Left colon (tissue), 2 donors: ENCODE measurements around the gene CDK9. TPM values are rescaled to one million over a fixed set of nuclear protein-coding genes. Genes with fewer than 3 reads are reported as not detected.

Experiments used
- ATAC-seq: fragments of 200-7000 bp; cut with Tn5 transposase; one replicate; pipeline ENCODE4 v1.9.1; 2020; ENCODE audit warnings: mild to moderate bottlenecking, moderate library complexity
- DNase-seq, 2 donors: peaks; one replicate each; pipeline ENCODE4 v3.0.0-alpha.2; 2020
- intact Hi-C, 2 donors: fragments of 100-400 bp; cut with DNase I in 1 of 2; cut with micrococcal nuclease in 1 of 2; formaldehyde crosslinking; loops; one replicate each; pipeline versions ENCODE4 v1.11.2 to v1.14.0; 2022; cut with DNase I, micrococcal nuclease
- total RNA-seq, 2 donors: library from RNA; stranded (reverse); fragmentation: NEBNext Ultra II Directional; extraction: Animal tissue kit (Norgen Biotek cat#: 25700); gene quantifications; one replicate each; pipeline ENCODE4 v1.2.1, GENCODE V29; 2021
- donor health status: DM: no; HTN: no; CAD: no.
- donor health status: DM: yes; HTN: yes; CAD: no.

CDK9 gene
- total RNA-seq, 2 donors from 2014 or later, result 70.4 to 87.4 TPM

- ATAC-seq (peak; percentile 6), DNase-seq (no peak)
- intact Hi-C loops, result loop anchor here in 1 of 2 donors (10.0 kb wide), 1 partner anchor 82 kb away; the partner anchor contains the start of gene AK1
Observed at GRCh38 chr9:127793093-127793708, 7.4 kb downstream of the CDK9 start.

DNA sequence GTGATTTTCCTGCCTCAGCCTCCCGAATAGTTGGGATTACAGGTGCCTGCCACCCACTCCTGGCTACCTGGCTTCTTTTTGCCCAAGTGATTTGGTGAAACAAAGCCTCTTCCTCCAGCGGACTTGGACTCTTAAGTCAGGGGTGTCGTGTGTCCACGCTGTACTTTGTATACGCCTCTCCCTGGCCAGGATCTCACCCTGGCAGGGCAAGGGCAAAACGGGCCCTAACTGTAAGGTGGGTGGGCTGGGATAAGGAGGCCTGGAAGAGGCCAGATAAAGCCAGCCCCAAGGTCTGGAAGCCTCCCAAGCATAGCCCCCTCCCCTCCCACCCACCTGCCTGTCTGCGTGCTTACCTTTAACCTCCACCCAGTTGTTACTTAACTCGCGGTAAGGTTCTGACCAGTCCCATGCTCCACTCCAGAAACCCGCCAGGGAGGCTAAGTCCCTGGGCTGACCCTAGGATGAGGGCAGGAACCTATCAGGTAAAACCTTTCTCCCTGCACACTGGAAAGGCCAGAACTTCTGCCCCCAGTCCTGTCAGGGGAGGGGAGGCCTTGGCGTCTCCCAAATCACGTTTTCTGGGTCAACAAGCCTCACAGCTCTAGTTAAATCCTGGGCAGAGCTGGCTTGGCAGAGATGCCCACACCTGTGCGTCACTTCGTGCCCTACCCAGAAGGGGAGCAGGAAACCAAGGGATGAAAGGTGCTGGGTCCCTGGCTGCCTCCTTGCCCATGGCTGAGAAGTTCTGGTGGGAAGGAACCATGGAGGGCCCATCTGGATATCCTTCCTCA lies 8.4 kb downstream of the CDK9 start:
- intact Hi-C loops, result loop anchor here in 1 of 2 donors (10.0 kb wide), 1 partner anchor 81 kb away; the partner anchor contains the start of gene AK1
- no peak for DNase-seq
- peak; percentile 17 for ATAC-seq

- ATAC-seq (peak; percentile 45), DNase-seq (peak in 1 of 2 donors; percentile 46)
- intact Hi-C loops, result loop anchor here in 1 of 2 donors (10.0 kb wide), 1 partner anchor 78 kb away; the partner anchor contains the start of gene AK1
Observed at GRCh38 chr9:127796225-127796813, 10.5 kb downstream of the CDK9 start.

DNA sequence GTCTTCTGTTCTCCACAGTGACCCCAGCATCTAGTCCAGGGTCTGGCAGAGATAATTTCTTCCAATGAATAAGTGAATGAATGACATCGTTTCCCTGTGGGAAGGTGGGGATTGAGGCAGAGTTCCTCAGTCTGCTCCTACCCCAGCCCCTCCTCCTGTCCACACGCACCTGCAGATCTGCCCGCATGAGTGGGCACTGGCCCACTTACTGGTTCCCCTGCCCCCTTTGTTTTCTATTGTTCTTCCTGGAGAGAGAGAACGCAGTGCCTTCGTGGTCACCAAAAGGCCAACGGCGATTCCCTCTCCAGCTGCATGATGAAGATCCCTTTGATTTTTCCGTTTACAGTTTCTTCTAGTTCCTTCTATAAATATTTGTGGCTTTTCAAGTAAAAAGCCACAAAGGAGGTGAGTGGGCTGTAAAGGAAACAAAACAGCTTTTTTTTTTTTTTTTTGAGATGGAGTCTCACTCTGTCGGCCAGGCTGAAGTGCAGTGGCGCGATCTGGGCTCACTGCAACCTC lies 11.1 kb downstream of the CDK9 start:
- intact Hi-C loops, result loop anchor here in 1 of 2 donors (10.0 kb wide), 1 partner anchor 78 kb away; the partner anchor contains the start of gene AK1
- ATAC-seq (no peak), DNase-seq (no peak)

DNA sequence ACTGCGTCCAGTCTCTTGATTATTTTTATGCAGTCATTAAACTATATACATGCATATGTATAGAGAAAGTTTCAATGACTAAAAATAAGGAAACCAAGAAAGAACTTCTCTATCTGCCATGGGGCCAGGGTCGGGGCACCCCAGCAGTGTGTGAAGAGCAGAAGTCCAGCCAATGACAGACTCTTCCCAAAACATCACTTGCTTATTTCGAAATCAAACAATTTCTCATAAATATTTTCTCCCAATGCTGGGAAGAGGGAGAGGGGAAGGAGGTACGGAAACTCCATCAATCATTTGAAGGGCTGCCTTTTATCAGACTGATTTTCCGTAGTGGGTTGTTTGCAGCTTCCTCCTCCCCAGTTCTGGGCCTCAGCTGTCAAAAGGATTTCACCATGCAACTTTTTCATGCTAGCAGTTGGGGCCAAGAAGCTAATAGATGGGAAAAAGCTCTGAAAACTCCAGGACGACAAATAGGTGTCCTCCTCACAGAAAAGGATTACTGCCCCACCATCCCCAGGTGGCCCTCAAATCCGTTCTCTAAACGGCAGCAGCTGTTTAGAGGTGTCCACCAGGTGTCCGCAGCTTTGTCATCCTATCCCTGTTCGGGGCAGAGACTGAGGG lies 16.2 kb downstream of the CDK9 start:
- DNase-seq (no peak), ATAC-seq (no peak)
- intact Hi-C loops, result no loop called here

DNA sequence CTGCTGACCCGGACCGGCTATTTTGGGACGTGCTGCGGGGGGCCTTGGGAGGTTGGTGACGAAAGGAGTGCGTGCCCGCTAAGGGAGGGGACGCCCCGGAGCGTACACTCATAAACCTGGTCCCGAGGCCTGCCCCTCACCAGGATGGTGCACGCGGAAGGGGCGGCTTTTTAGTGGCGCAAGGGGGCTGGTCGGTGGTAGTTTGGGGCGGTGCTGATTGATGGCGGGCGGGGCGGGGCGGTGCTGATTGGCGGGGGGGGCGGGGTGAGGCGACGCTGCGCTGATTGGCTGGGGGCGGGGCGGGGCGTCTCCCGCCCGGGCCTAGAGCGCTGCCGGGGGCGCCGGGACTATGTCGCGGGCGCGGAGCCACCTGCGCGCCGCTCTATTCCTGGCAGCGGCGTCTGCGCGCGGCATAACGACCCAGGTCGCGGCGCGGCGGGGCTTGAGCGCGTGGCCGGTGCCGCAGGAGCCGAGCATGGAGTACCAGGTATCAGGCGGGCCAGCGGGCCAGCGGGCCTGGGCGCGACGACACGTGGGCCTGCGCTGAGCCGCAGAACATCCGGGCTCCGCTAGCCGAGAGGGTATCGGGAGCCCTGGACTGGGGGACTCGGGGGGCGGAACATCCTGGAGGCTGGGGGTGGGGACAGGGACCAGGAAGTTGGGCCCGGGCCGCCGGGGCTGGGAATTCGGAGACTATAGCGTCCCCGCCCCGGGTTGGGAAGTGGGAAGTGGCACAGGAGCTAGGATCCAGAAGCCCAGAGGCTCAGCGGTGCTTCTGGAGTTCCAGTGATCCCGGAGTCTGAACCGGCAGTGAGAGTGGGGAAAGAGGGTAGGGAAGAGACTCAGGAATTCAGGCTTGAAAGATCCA lies 17.0 kb downstream of the CDK9 start, which contains the start of gene FPGS:
Gene FPGS, plus strand, starts transcription at position 307 of the 868 bp plus-strand sequence. Its CDS starts 43 bp downstream, at position 350.
- intact Hi-C loops, result no loop called here
- ATAC-seq, result peak; percentile 80
- peak; percentile 88 to 91 for DNase-seq

DNA sequence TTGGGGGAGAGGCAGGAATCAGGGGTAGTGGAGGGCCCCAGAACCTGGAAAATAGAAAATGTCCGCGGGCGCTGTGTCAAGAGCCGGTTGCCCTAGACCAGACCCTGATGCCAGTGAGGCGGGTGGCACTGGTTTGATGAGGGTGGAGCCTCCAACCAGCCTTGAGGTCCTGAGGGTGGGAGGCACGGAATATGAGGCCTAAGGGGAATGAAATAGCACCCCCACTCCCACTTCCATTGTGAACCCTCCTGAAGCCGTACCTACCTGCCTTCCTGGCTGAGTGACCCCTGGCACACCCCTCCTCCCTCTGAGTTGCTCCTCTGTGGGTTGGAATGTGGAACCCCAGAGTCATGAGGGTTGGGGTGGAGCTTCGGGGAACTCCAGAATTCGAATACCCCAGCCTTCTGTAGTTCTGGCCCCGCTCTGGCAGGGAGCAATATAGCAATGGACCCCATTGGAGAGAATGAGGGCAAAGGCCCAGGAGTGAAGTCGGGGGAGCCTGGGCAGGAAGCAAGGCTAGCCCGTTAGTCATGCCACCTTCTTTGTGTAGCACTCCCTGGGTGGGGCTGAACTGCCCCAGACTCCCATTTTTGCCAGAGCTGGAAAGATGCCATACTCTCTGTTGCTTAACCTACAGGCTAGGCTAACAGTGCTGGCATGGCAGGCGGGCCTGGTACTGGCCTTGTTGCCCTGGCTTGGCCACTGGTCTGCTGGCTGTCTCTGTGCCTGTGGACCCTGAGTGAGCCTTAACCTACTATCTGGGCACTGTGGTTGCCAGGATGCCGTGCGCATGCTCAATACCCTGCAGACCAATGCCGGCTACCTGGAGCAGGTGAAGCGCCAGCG lies 17.9 kb downstream of the CDK9 start:
- intact Hi-C loops, result no loop called here
- peak; percentile 48 to 66 for DNase-seq
- peak; percentile 35 for ATAC-seq

DNA sequence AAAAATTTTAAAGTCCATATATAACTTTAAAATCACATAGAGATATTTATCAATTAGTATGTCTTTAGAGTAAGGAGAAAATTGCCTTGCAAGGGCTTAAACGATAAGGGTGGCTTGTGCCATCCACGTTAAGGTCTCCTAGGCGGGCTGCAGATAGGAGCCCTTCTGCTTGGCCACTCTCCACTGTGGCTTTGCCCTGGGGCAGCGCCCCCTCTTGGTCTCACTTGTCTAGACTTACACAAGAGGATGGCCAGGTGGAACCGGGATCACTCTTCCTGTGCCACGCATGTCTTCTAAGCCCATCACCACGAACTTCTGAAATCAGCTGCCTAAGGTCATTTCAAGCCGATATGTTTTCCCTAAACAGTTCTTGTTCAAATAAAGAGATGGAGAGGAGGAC lies 19.8 kb downstream of the CDK9 start:
- no peak for ATAC-seq
- DNase-seq, result peak in 1 of 2 donors; percentile 58
- intact Hi-C loops, result no loop called here

DNA sequence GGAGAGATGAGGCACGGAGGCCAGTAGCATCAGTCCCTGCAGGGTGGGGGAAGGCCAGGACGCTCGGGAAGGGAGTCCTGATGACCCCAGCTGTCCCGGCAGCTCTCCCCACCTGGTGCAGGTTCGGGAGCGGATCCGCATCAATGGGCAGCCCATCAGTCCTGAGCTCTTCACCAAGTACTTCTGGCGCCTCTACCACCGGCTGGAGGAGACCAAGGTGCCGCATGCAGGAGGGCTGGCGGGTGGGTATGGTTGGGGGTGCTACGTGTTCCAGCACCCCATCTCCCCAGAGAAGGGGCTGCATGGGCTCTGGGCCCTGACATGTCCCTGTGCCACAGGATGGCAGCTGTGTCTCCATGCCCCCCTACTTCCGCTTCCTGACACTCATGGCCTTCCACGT lies 21.0 kb downstream of the CDK9 start:
- intact Hi-C loops, result no loop called here
- no peak for DNase-seq
- ATAC-seq, result no peak

GRCh38 chr9:127808347-127809001 lies 22.6 kb downstream of the CDK9 start:
- DNase-seq, result no peak
- intact Hi-C loops, result no loop called here
- ATAC-seq, result no peak

GRCh38 chr9:127809002-127809539 lies 23.2 kb downstream of the CDK9 start:
- DNase-seq, result no peak
- ATAC-seq, result peak; percentile 2
- intact Hi-C loops, result no loop called here

DNA sequence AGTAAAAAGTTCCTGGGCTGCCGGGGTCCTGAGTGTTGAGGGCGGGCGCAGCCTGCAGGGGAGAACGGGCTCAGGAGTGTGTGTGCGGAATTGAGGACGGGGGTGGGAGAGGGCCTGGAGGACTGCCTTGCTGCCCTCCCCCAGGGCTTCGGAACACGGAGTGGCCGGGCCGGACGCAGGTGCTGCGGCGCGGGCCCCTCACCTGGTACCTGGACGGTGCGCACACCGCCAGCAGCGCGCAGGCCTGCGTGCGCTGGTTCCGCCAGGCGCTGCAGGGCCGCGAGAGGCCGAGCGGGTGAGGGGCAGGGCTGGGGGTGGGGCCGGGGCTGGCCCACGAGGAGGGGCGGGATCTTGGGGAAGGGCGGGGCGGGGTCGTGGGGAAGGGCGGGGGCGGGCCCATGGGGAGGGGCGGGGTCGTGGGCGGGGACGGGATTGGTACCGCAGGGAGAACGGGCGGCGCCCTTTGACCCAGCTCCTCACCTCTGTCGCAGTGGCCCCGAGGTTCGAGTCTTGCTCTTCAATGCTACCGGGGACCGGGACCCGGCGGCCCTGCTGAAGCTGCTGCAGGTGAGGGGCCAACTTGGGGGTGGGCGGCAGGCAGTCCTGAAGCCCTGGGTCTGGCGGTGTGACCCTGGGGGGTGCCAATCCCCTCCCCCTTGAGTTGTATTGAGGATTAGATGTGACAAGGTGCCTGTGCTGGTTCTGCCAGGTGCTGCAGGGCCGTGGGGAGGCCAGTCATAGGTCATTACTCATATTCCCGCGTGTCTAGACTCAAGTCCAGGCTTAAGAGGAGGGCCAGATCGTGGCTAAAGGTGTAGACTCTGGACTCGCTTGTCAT lies 23.9 kb downstream of the CDK9 start:
- ATAC-seq (peak; percentile 93), DNase-seq (peak; percentile 71 to 83)
- intact Hi-C loops, result no loop called here

GRCh38 chr9:127810378-127811187 lies 24.7 kb downstream of the CDK9 start:
- intact Hi-C loops, result no loop called here
- no peak for ATAC-seq

DNA sequence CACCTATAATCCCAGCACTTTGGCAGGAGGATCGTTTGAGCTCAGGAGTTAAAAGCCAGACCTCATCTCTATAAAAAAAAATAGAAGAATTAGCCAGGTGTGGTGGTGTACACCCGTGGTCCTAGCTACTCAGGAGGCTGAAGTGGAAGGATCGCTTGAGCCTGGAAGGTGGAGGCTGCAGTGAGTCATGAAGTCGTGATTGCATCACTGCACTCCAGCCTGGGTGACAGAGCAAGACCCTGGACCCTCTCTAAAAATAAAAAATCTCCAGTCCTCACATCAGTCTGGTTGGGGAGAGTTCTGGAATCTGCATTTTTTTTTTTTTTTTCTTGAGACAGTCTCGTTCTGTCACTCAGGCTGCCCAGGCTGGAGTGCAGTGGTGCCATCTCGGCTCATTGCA lies 26.2 kb downstream of the CDK9 start:
- ATAC-seq (no peak), DNase-seq (no peak)
- intact Hi-C loops, result no loop called here

More at GRCh38 chr9:127810378-127811187, 24.7 kb downstream of the CDK9 start:
- DNase-seq, result no peak
